Measurements from ENCODE around the gene MAN2A2. TPM values are rescaled to one million over a fixed set of nuclear protein-coding genes. Genes with fewer than 3 reads are reported as not detected.

The MAN2A2 gene
- total and polyA plus RNA-seq, 2 donors (not counting 3 experiments of a cell fraction or from before 2014, with no cell fraction given), result 60.9 to 77.7 TPM

DNA sequence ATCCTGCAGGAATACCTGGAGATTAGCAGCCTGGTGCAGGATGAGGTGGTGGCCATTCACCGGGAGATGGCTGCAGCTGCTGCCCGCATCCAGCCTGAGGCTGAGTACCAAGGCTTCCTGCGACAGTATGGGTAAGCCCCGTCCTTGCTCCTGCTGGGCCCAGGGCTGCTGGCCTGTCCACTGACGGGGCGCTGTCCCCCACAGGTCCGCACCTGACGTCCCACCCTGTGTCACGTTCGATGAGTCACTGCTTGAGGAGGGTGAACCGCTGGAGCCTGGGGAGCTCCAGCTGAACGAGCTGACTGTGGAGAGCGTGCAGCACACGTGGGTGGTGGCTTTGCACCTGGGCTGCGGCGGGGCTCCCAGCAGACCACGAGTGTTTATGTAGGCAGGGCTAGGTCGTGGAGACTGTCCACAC, 13.8 kb upstream of the MAN2A2 start:
- BruUV-seq (replicated peaks), result no TSS peak
- Histone ChIP-seq H2AFZ (ENCODE audit: low read depth, low read length) (no peak overlapping the region), H3K27me3 (ENCODE audit: control insufficient read depth in 2 of 2, insufficient read depth in 2 of 2, low read length in 2 of 2) (no peaks in the 10 kb centered on the region), H3K4me2 (ENCODE audit: insufficient read depth, low read length) (no peak overlapping the region), H3K4me3 (replicated peaks in 1 of 3; ENCODE audit: insufficient read depth in 1 of 3, low read depth in 1 of 3, low read length in 3 of 3) (no peak overlapping the region), H3K79me2 (ENCODE audit: control insufficient read depth, insufficient read depth, low read length) (peaks cover 15% of the 10 kb centered on the region), H3K36me3 (ENCODE audit: control insufficient read depth in 2 of 2, extremely low read depth in 1 of 2, insufficient read depth in 2 of 2, low read length in 2 of 2) (peaks cover 9 to 47% of the 10 kb centered on the region in 2 experiments), H3K27ac (ENCODE audit: insufficient read depth, low read depth, low read length) (no peak overlapping the region), H4K20me1 (replicated peaks; ENCODE audit: control insufficient read depth, extremely low read depth, insufficient read depth, low read length) (no peaks in the 10 kb centered on the region), H3K9me1 (replicated peaks; ENCODE audit: control insufficient read depth, extremely low read depth, insufficient read depth, low read length) (no peaks in the 10 kb centered on the region), H3K9ac (replicated peaks; ENCODE audit: extremely low read depth, insufficient read depth, low read length) (no peak overlapping the region), H3K4me1 (ENCODE audit: control insufficient read depth, extremely low read depth, insufficient read depth, low read length) (peaks cover 17% of the 10 kb centered on the region), H3K9me3 (replicated peaks; ENCODE audit: control insufficient read depth, insufficient read depth, low read length) (no peaks in the 10 kb centered on the region)
- ChIA-PET POLR2A (no interaction called here), CTCF (interaction anchor here (1.5 to 3.7 kb wide), 2 partner anchors 43 to 241 kb away, joined by 3 to 18 read pairs; partner anchors contain the start of gene HDDC3)
- no peak for FAIRE-seq
- TF ChIP-seq, protein P1, sequence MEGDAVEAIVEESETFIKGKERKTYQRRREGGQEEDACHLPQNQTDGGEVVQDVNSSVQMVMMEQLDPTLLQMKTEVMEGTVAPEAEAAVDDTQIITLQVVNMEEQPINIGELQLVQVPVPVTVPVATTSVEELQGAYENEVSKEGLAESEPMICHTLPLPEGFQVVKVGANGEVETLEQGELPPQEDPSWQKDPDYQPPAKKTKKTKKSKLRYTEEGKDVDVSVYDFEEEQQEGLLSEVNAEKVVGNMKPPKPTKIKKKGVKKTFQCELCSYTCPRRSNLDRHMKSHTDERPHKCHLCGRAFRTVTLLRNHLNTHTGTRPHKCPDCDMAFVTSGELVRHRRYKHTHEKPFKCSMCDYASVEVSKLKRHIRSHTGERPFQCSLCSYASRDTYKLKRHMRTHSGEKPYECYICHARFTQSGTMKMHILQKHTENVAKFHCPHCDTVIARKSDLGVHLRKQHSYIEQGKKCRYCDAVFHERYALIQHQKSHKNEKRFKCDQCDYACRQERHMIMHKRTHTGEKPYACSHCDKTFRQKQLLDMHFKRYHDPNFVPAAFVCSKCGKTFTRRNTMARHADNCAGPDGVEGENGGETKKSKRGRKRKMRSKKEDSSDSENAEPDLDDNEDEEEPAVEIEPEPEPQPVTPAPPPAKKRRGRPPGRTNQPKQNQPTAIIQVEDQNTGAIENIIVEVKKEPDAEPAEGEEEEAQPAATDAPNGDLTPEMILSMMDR (IDR thresholded peaks at IDR 0.05; ENCODE audit: extremely low read depth in 1 of 2, insufficient read depth in 1 of 2, low read depth in 1 of 2, low read length in 2 of 2), result no peak
- TF ChIP-seq EZH2 (IDR thresholded peaks at IDR 0.05; ENCODE audit: borderline replicate concordance, low read depth, low read length, severe bottlenecking) (no peak), GATA2 (IDR thresholded peaks at IDR 0.05; ENCODE audit: insufficient read depth, insufficient read length, low read depth, low read length) (no peak), POLR2A (IDR thresholded peaks at IDR 0.05; ENCODE audit: low read depth, low read length) (no peak), FOS (IDR thresholded peaks at IDR 0.05; ENCODE audit: borderline replicate concordance, insufficient read depth, low read length) (no peak), JUN (IDR thresholded peaks at IDR 0.05; ENCODE audit: borderline replicate concordance, insufficient read depth, insufficient read length, low read depth) (no peak), MYC (IDR thresholded peaks at IDR 0.05; ENCODE audit: low read depth, low read length) (no peak), POLR2AphosphoS5 (IDR thresholded peaks at IDR 0.05; ENCODE audit: insufficient read depth, low read depth, low read length) (no peak)
- TF ChIP-seq, protein P2, sequence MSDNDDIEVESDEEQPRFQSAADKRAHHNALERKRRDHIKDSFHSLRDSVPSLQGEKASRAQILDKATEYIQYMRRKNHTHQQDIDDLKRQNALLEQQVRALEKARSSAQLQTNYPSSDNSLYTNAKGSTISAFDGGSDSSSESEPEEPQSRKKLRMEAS (IDR thresholded peaks at IDR 0.05; ENCODE audit: insufficient read depth, insufficient read length), result no peak
- dilution Hi-C loops (cut with MboI; ENCODE audit: extremely low pct_ligation_motif_present, low sequenced_read_pairs), result no loop called here
- DNase-seq (ENCODE audit: low read depth, low spot score), result no peak
- intact Hi-C loops (cut with micrococcal nuclease), result loop anchor here (5.0 to 10.0 kb wide), 2 partner anchors 355 to 392 kb away; no protein-coding TSS in a partner anchor
